Measurements from ENCODE around the gene PAM. TPM values are rescaled to one million over a fixed set of nuclear protein-coding genes. Genes with fewer than 3 reads are reported as not detected.

Gene PAM
- total and polyA plus RNA-seq, 4 donors, result 8.2 to 27.5 (median 13.7) TPM

DNA sequence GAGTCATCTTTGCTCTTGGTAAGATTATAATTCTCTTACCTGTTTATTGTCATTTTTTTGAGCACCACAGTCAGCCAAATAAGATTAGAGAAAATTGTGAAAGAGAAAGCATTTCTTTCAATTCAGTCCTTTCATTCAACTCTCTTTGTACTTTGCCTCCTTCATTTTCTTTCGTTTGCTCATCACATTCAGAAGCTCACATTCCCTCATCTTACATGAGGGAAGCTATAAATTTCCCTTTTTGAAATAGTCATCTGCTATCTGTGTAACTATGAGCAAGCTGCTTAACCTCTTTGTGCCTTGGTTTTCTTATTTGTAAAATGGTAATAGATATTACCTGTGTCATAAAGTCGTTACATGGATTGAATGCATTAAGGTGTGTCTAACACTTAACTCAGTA lies 41.4 kb downstream of the PAM start (continued):
- TF ChIP-seq, protein P1, sequence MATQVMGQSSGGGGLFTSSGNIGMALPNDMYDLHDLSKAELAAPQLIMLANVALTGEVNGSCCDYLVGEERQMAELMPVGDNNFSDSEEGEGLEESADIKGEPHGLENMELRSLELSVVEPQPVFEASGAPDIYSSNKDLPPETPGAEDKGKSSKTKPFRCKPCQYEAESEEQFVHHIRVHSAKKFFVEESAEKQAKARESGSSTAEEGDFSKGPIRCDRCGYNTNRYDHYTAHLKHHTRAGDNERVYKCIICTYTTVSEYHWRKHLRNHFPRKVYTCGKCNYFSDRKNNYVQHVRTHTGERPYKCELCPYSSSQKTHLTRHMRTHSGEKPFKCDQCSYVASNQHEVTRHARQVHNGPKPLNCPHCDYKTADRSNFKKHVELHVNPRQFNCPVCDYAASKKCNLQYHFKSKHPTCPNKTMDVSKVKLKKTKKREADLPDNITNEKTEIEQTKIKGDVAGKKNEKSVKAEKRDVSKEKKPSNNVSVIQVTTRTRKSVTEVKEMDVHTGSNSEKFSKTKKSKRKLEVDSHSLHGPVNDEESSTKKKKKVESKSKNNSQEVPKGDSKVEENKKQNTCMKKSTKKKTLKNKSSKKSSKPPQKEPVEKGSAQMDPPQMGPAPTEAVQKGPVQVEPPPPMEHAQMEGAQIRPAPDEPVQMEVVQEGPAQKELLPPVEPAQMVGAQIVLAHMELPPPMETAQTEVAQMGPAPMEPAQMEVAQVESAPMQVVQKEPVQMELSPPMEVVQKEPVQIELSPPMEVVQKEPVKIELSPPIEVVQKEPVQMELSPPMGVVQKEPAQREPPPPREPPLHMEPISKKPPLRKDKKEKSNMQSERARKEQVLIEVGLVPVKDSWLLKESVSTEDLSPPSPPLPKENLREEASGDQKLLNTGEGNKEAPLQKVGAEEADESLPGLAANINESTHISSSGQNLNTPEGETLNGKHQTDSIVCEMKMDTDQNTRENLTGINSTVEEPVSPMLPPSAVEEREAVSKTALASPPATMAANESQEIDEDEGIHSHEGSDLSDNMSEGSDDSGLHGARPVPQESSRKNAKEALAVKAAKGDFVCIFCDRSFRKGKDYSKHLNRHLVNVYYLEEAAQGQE (IDR thresholded peaks at IDR 0.05), result no peak
- TF ChIP-seq HNF4G (IDR thresholded peaks at IDR 0.05) (no peak), FOXA1 (IDR thresholded peaks at IDR 0.05) (no peak), SP1 (IDR thresholded peaks at IDR 0.05) (no peak), YY1 (IDR thresholded peaks at IDR 0.05) (peak; percentile 12), RAD21 (IDR thresholded peaks at IDR 0.05) (no peak), GABPA (IDR thresholded peaks at IDR 0.05 in 1 of 2, conservative IDR thresholded peaks at IDR 0.05 in 1 of 2) (no peak), HNF4A (conservative IDR thresholded peaks at IDR 0.05) (peak in 1 of 2 donors; percentile 34), NR2F2 (IDR thresholded peaks at IDR 0.05) (no peak)
- TF ChIP-seq, protein P2, sequence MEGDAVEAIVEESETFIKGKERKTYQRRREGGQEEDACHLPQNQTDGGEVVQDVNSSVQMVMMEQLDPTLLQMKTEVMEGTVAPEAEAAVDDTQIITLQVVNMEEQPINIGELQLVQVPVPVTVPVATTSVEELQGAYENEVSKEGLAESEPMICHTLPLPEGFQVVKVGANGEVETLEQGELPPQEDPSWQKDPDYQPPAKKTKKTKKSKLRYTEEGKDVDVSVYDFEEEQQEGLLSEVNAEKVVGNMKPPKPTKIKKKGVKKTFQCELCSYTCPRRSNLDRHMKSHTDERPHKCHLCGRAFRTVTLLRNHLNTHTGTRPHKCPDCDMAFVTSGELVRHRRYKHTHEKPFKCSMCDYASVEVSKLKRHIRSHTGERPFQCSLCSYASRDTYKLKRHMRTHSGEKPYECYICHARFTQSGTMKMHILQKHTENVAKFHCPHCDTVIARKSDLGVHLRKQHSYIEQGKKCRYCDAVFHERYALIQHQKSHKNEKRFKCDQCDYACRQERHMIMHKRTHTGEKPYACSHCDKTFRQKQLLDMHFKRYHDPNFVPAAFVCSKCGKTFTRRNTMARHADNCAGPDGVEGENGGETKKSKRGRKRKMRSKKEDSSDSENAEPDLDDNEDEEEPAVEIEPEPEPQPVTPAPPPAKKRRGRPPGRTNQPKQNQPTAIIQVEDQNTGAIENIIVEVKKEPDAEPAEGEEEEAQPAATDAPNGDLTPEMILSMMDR (IDR thresholded peaks at IDR 0.05; ENCODE audit: low read depth, low read length, missing input control), result no peak

DNA sequence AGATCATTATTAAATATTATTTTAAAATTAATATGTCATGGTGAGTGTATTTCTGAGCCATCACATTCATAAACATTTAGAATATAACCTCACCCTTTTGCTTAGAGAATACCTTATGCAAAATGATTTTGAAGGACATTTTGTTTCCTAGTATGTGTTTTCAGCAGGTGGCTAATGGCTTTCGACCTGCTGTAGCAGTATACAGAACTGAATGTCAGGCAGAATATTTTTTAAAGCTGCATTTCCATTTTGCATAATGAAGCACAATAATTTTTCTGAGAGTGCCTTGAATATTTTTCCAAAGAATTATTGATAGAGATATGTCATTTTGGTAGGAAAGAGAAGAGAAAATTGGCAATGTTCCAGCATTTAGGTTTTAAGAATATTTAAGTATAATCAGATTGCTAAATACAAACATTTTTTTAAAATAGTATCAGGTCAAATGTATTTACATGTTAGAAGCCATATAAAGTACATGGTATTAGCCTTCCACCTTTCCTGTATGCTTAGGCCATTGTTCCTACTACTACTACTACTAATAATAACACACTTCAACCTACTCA lies 42.3 kb downstream of the PAM start:
- no peaks in the 10 kb centered on the region for H3K36me3 ChIP-seq (ENCODE audit: control insufficient read depth in 4 of 4, insufficient read depth in 3 of 4, low read depth in 1 of 4, low read length in 3 of 4)
- H3K9me3 ChIP-seq (ENCODE audit: control insufficient read depth in 4 of 4, low read length in 3 of 4), result no peaks in the 10 kb centered on the region
- no peak overlapping the region for H3K9ac ChIP-seq (ENCODE audit: low read depth in 1 of 2, low read length in 2 of 2)
- H3K27ac ChIP-seq (ENCODE audit: low read depth in 1 of 2, low read length in 2 of 2), result no peak overlapping the region
- peaks cover 3 to 30% (median 21%) of the 10 kb centered on the region in 4 donors for H3K4me1 ChIP-seq (ENCODE audit: control insufficient read depth in 4 of 4, insufficient read depth in 4 of 4, low read length in 3 of 4)
- DNase-seq (ENCODE audit: low spot score), result no peak
- no peaks in the 10 kb centered on the region for H3K27me3 ChIP-seq (ENCODE audit: control insufficient read depth in 4 of 4, insufficient read depth in 4 of 4, low read length in 3 of 4)
- H3K4me3 ChIP-seq (ENCODE audit: low read depth in 1 of 3, low read length in 3 of 3), result no peak overlapping the region
- no peak for TF ChIP-seq JUND (IDR thresholded peaks at IDR 0.05)
- WGBS, result 92% methylated on average over 1 of the region's 1 CpG

DNA sequence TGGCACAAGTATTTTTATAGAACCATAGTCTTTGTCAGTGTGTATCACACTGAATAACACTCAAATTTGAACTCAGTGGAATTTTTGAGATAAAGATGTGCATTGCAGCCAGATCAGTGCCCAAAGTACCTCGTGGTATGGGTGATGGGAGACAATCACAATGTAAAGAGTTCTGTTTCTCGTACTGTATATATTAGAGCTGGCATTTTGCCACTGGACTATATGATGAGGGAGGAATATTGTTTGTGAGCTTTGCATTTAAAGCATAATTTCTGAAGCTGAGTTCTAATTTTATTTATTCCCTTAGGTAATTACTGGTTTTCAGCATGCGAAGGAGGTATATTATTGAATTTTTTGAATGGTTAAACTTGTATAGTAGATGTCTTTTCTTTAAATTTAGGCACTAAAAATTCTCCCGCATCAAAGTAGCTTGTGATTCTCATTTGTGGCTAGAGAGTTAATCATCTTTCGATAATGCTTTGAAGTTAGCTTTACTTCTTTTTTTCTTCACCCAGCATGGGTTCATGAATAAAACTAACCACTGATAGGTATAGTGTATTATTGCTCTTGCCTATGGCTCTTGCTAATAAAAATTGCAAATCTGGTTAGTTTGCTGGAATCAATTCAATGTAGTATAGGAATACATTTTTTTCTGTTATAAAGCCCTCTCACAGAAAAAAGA lies 43.1 kb downstream of the PAM start:
- no peak for DNase-seq (ENCODE audit: low spot score)
- Histone ChIP-seq H3K27me3 (ENCODE audit: control insufficient read depth in 4 of 4, insufficient read depth in 4 of 4, low read length in 3 of 4) (no peaks in the 10 kb centered on the region), H3K4me3 (ENCODE audit: low read depth in 1 of 3, low read length in 3 of 3) (no peak overlapping the region), H3K9me3 (ENCODE audit: control insufficient read depth in 4 of 4, low read length in 3 of 4) (no peaks in the 10 kb centered on the region), H3K36me3 (ENCODE audit: control insufficient read depth in 4 of 4, insufficient read depth in 3 of 4, low read depth in 1 of 4, low read length in 3 of 4) (no peaks in the 10 kb centered on the region), H3K4me1 (ENCODE audit: control insufficient read depth in 4 of 4, insufficient read depth in 4 of 4, low read length in 3 of 4) (peaks cover 3 to 30% (median 21%) of the 10 kb centered on the region in 4 donors), H3K27ac (ENCODE audit: low read depth in 1 of 2, low read length in 2 of 2) (no peak overlapping the region), H3K9ac (ENCODE audit: low read depth in 1 of 2, low read length in 2 of 2) (no peak overlapping the region)
- 96% methylated on average over 5 of the region's 5 CpGs for WGBS
- no peak for TF ChIP-seq HNF4G (IDR thresholded peaks at IDR 0.05)
- TF ChIP-seq, protein P1 (IDR thresholded peaks at IDR 0.05), result no peak
- TF ChIP-seq, protein P3, sequence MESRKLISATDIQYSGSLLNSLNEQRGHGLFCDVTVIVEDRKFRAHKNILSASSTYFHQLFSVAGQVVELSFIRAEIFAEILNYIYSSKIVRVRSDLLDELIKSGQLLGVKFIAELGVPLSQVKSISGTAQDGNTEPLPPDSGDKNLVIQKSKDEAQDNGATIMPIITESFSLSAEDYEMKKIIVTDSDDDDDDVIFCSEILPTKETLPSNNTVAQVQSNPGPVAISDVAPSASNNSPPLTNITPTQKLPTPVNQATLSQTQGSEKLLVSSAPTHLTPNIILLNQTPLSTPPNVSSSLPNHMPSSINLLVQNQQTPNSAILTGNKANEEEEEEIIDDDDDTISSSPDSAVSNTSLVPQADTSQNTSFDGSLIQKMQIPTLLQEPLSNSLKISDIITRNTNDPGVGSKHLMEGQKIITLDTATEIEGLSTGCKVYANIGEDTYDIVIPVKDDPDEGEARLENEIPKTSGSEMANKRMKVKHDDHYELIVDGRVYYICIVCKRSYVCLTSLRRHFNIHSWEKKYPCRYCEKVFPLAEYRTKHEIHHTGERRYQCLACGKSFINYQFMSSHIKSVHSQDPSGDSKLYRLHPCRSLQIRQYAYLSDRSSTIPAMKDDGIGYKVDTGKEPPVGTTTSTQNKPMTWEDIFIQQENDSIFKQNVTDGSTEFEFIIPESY (IDR thresholded peaks at IDR 0.05), result no peak
- TF ChIP-seq FOXA1 (IDR thresholded peaks at IDR 0.05), result no peak
- TF ChIP-seq, protein P4, sequence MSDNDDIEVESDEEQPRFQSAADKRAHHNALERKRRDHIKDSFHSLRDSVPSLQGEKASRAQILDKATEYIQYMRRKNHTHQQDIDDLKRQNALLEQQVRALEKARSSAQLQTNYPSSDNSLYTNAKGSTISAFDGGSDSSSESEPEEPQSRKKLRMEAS (IDR thresholded peaks at IDR 0.05), result no peak
- TF ChIP-seq YY1 (IDR thresholded peaks at IDR 0.05), result no peak
- TF ChIP-seq JUND (IDR thresholded peaks at IDR 0.05), result no peak
- TF ChIP-seq FOXA2 (IDR thresholded peaks at IDR 0.05), result no peak
- no peak for TF ChIP-seq GABPA (IDR thresholded peaks at IDR 0.05 in 1 of 2, conservative IDR thresholded peaks at IDR 0.05 in 1 of 2)
